Measurements from ENCODE around the gene TCEA3.

Gene TCEA3

GRCh38 chr1:23437355-23437664 lies 12.8 kb upstream of the TCEA3 start:
- Histone ChIP-seq H3K79me2 (ENCODE audit: control insufficient read depth, low read length) (no peaks in the 10 kb centered on the region), H3K27ac (ENCODE audit: low read depth, low read length) (no peak overlapping the region), H3K27me3 (ENCODE audit: control insufficient read depth, low read length) (no peaks in the 10 kb centered on the region), H3K9me2 (replicated peaks; ENCODE audit: control insufficient read depth, low read length) (no peaks in the 10 kb centered on the region), H3K4me1 (ENCODE audit: control insufficient read depth, low read length) (peaks cover 8% of the 10 kb centered on the region; the same call in 1 of the 2 replicates), H4K20me1 (ENCODE audit: control insufficient read depth, insufficient read depth, low read depth, low read length) (no peaks in the 10 kb centered on the region), H3K4me3 (ENCODE audit: low read length) (no peak overlapping the region), H3K4me2 (ENCODE audit: low read length) (no peak overlapping the region), H3K9me3 (ENCODE audit: control insufficient read depth, insufficient read depth, low read length) (no peaks in the 10 kb centered on the region), H3F3A (ENCODE audit: control insufficient read depth, insufficient read depth) (no peaks in the 10 kb centered on the region), H3K36me3 (ENCODE audit: control insufficient read depth, low read length) (no peaks in the 10 kb centered on the region)
- no peak for TF ChIP-seq EZH2phosphoT487 (IDR thresholded peaks at IDR 0.05; ENCODE audit: borderline replicate concordance, low read length)
- no peak for TF ChIP-seq CTCF (IDR thresholded peaks at IDR 0.05; ENCODE audit: low read depth, low read length, poor library complexity, severe bottlenecking)

- Histone ChIP-seq H3K79me2 (ENCODE audit: control insufficient read depth, low read length) (no peaks in the 10 kb centered on the region), H4K20me1 (ENCODE audit: control insufficient read depth, insufficient read depth, low read depth, low read length) (no peaks in the 10 kb centered on the region), H3K27me3 (ENCODE audit: control insufficient read depth, low read length) (no peaks in the 10 kb centered on the region), H3K27ac (ENCODE audit: low read depth, low read length) (no peak overlapping the region), H3K4me3 (ENCODE audit: low read length) (no peak overlapping the region), H3K36me3 (ENCODE audit: control insufficient read depth, low read length) (no peaks in the 10 kb centered on the region), H3K4me1 (ENCODE audit: control insufficient read depth, low read length) (peaks cover 8% of the 10 kb centered on the region; the same call in 1 of the 2 replicates), H3K9me3 (ENCODE audit: control insufficient read depth, insufficient read depth, low read length) (no peaks in the 10 kb centered on the region), H3F3A (ENCODE audit: control insufficient read depth, insufficient read depth) (no peaks in the 10 kb centered on the region), H3K9me2 (replicated peaks; ENCODE audit: control insufficient read depth, low read length) (no peaks in the 10 kb centered on the region), H3K4me2 (ENCODE audit: low read length) (no peak overlapping the region)
- no peak for TF ChIP-seq CTCF (IDR thresholded peaks at IDR 0.05; ENCODE audit: low read depth, low read length, poor library complexity, severe bottlenecking)
- no peak for TF ChIP-seq EZH2phosphoT487 (IDR thresholded peaks at IDR 0.05; ENCODE audit: borderline replicate concordance, low read length)
These were observed 12.2 kb upstream of the TCEA3 start for GRCh38 chr1:23436520-23437354.

GRCh38 chr1:23434260-23434775 lies 9.8 kb upstream of the TCEA3 start:
- Histone ChIP-seq H3K4me1 (ENCODE audit: control insufficient read depth, low read length) (peaks cover 8% of the 10 kb centered on the region; the same call in 1 of the 2 replicates), H3K9me3 (ENCODE audit: control insufficient read depth, insufficient read depth, low read length) (no peaks in the 10 kb centered on the region), H3K27me3 (ENCODE audit: control insufficient read depth, low read length) (no peaks in the 10 kb centered on the region), H4K20me1 (ENCODE audit: control insufficient read depth, insufficient read depth, low read depth, low read length) (no peaks in the 10 kb centered on the region), H3K79me2 (ENCODE audit: control insufficient read depth, low read length) (no peaks in the 10 kb centered on the region), H3K9me2 (replicated peaks; ENCODE audit: control insufficient read depth, low read length) (no peaks in the 10 kb centered on the region), H3K4me2 (ENCODE audit: low read length) (no peak overlapping the region), H3F3A (ENCODE audit: control insufficient read depth, insufficient read depth) (no peaks in the 10 kb centered on the region), H3K27ac (ENCODE audit: low read depth, low read length) (no peak overlapping the region), H3K36me3 (ENCODE audit: control insufficient read depth, low read length) (peaks cover 4% of the 10 kb centered on the region; the same call in 1 of the 2 replicates), H3K4me3 (ENCODE audit: low read length) (no peak overlapping the region)
- no peak for TF ChIP-seq EZH2phosphoT487 (IDR thresholded peaks at IDR 0.05; ENCODE audit: borderline replicate concordance, low read length)
- no peak for TF ChIP-seq CTCF (IDR thresholded peaks at IDR 0.05; ENCODE audit: low read depth, low read length, poor library complexity, severe bottlenecking)

Data from DOHH2 (cell line).